K562 (cell line): ENCODE measurements around the gene CCDC158. TPM values are rescaled to one million over a fixed set of nuclear protein-coding genes. Genes with fewer than 3 reads are reported as not detected.
A peak's percentile ranks its signal among the peaks of the same experiment; 100 is the strongest.
"Not testable (repeated sequence)": the region's sequence is repeated elsewhere in the genome, so short reads cannot be mapped to it uniquely, and the experiment has no call there.

ENCODE experiments used
- ATAC-seq: fragments of 200-7000 bp; cut with Tn5 transposase; 3 replicates; pipeline ENCODE4 v1.9.1; 2020; ENCODE audit warnings: moderate library complexity
- BruUV-seq: library from RNA; stranded (reverse); fragments of 400-500 nt; replicated peaks from 2 replicates; lab custom pipeline; 2021; lab: Mats Ljungman, UMichigan
- CTCF ChIA-PET: fragments of 300-600 bp; formaldehyde crosslinking; extraction: SDS; loops from one replicate; lab custom pipeline; 2021; ENCODE audit warnings: low intra/inter-chr PET ratio; lab: Yijun Ruan, JAX
- POLR2A ChIA-PET: fragments of 300-600, 350-650 bp; sonication (Branson Sonifier 250); formaldehyde crosslinking; extraction: SDS; loops from one replicate; lab custom pipeline; 2021; ENCODE audit warnings: antibody characterized with exemption, inconsistent platforms; lab: Yijun Ruan, JAX
- DNase-seq, 4 experiments: peaks; one replicate each; pipeline versions ENCODE4 v3.0.0 to v3.0.0-alpha.2; 2011 to 2018; ENCODE audit warnings: low spot score in 3 of 4, mixed read lengths in 3 of 4; ENCODE audit errors: extremely low read depth in 1 of 4
- FAIRE-seq: peaks from 2 replicates; lab custom pipeline; 2011; peaks lifted over from hg19 to GRCh38; lab: Jason Lieb, UNC
- H2AFZ ChIP-seq: 2 replicates; pipeline ENCODE4 v1.6.0; 2011; ENCODE audit warnings: low read depth, low read length, control low read depth, inconsistent platforms
- H3K27ac ChIP-seq: fragments of 200-600 bp; 3 replicates; pipeline ENCODE4 v1.8.0; 2011; ENCODE audit warnings: low read depth, mild to moderate bottlenecking, control low read depth, inconsistent platforms, low read length, moderate library complexity, mixed read lengths; ENCODE audit errors: extremely low read depth
- H3K27me3 ChIP-seq, 2 experiments: fragments of 300-600 bp in 1 of 2; 2 replicates in 1 of 2; 3 replicates in 1 of 2; pipeline versions ENCODE4 v1.6.0 to v1.8.0; 2011; ENCODE audit warnings: inconsistent platforms in 2 of 2, low read length in 2 of 2, mild to moderate bottlenecking in 1 of 2, mixed read lengths in 1 of 2, moderate library complexity in 1 of 2; ENCODE audit not compliant: control insufficient read depth in 2 of 2, insufficient read depth in 2 of 2
- H3K36me3 ChIP-seq: fragments of 300-600 bp; 3 replicates; pipeline ENCODE4 v1.8.0; 2011; ENCODE audit warnings: mild to moderate bottlenecking, low read length, inconsistent platforms; ENCODE audit not compliant: control insufficient read depth, insufficient read depth
- H3K4me1 ChIP-seq, 2 experiments: fragments of 200-600 bp in 1 of 2; replicated peaks in 1 of 2; 2 replicates in 1 of 2; 3 replicates in 1 of 2; pipeline versions ENCODE4 v1.5.1 to v1.8.0; 2011; ENCODE audit warnings: inconsistent platforms in 2 of 2, low read length in 2 of 2, mild to moderate bottlenecking in 1 of 2, mixed read lengths in 1 of 2, moderate library complexity in 1 of 2; ENCODE audit not compliant: control insufficient read depth in 2 of 2, insufficient read depth in 2 of 2
- H3K4me2 ChIP-seq: 2 replicates; pipeline ENCODE4 v1.6.1; 2011; ENCODE audit warnings: low read length, control low read depth, inconsistent platforms, mixed read lengths; ENCODE audit not compliant: insufficient read depth
- H3K4me3 ChIP-seq: fragments of 200-600 bp; sonication (generic), shearing (Covaris generic); 2 replicates; pipeline ENCODE4 v1.5.1; 2016; ENCODE audit warnings: control low read depth, inconsistent platforms
- H3K79me2 ChIP-seq: fragments of 200-600 bp; 3 replicates; pipeline ENCODE4 v1.8.0; 2011; ENCODE audit warnings: low read length, inconsistent platforms; ENCODE audit not compliant: control insufficient read depth, insufficient read depth
- H3K9ac ChIP-seq, 2 experiments: 2 replicates each; pipeline versions ENCODE4 v1.6.0 to v1.6.1; 2011; ENCODE audit warnings: low read depth in 2 of 2, low read length in 2 of 2, control low read depth in 1 of 2, inconsistent platforms in 1 of 2, mild to moderate bottlenecking in 1 of 2, mixed read lengths in 1 of 2; ENCODE audit not compliant: insufficient read depth in 1 of 2
- H3K9me1 ChIP-seq: one replicate; pipeline ENCODE4 v1.6.0; 2011; ENCODE audit warnings: inconsistent platforms, mild to moderate bottlenecking, low read length, moderate library complexity; ENCODE audit not compliant: control insufficient read depth, insufficient read depth
- H3K9me3 ChIP-seq: replicated peaks from 2 replicates; pipeline ENCODE4 v1.5.1; 2011; ENCODE audit warnings: low read depth, low read length, inconsistent platforms; ENCODE audit not compliant: control insufficient read depth, insufficient read depth
- H4K20me1 ChIP-seq: replicated peaks from 2 replicates; pipeline ENCODE4 v1.6.1; 2011; ENCODE audit warnings: low read length, inconsistent platforms, mixed read lengths; ENCODE audit not compliant: control insufficient read depth, insufficient read depth
- ETS2 ChIP-seq: IDR thresholded peaks from 2 replicates; pipeline ENCODE4 v1.6.1; 2016; ENCODE audit warnings: borderline replicate concordance, missing genetic modification characterization, mild to moderate bottlenecking, moderate library complexity, missing compliant biosample characterization; ENCODE audit not compliant: poor library complexity, severe bottlenecking
- EWSR1 ChIP-seq: fragments of 450-650 bp; IDR thresholded peaks from 2 replicates; pipeline ENCODE4 v1.6.1; 2018; ENCODE audit warnings: borderline replicate concordance, mild to moderate bottlenecking, low read depth, moderate library complexity; ENCODE audit not compliant: partially characterized antibody
- WGBS: fragments of 100-300 bp; shearing (Covaris generic); methylation state at CpG from one replicate; pipeline ENCODE4 v1.1.6; 2016; ENCODE audit warnings: low coverage, mixed read lengths; ENCODE audit not compliant: insufficient coverage; ENCODE audit errors: missing lambda C conversion rate; 5-methylcytosine and 5-hydroxymethylcytosine counted together
- in situ Hi-C: fragments of 300-500 bp; cut with MboI; formaldehyde crosslinking; loops from 4 replicates; pipeline ENCODE4 v1.15.0; 2018; ENCODE audit warnings: inconsistent platforms, mixed read lengths
- intact Hi-C: fragments of 100-400 bp; cut with micrococcal nuclease; formaldehyde crosslinking; loops from 2 replicates; pipeline ENCODE4 v1.14.2; 2022
- polyA plus RNA-seq, 8 experiments: library from polyadenylated mRNA; depleted of rRNA in 4 of 8; stranded (reverse) in 5 of 8; unstranded in 3 of 8; fragments of >200 nt; fragmentation: Nextera tagmentation in 2 of 8; fragmentation: Illumina TruSeq in 1 of 8; extraction: Ambion mirVana in 2 of 8; extraction: Trizol in 1 of 8; gene quantifications; 2 replicates each; pipeline versions ENCODE4 v1.2.1 to v1.2.3, GENCODE V29; 2011 to 2014; ENCODE audit warnings: inconsistent platforms in 1 of 8, missing spikeins in 1 of 8
- total RNA-seq, 7 experiments: library from RNA; depleted of rRNA in 6 of 7; stranded (reverse); fragments of >200 nt in 6 of 7; fragmentation: Illumina TruSeq in 2 of 7; extraction: Trizol in 2 of 7; gene quantifications; 2 replicates each; pipeline versions ENCODE4 v1.2.1 to v1.2.3, GENCODE V29; 2011 to 2021; ENCODE audit warnings: low replicate concordance in 1 of 7
- TF ChIP-seq, protein P1 (sequence below), 2 experiments: fragments of 450-650 bp; IDR thresholded peaks; 2 replicates each; pipeline ENCODE4 v1.6.1; 2018; ENCODE audit warnings: mild to moderate bottlenecking in 2 of 2, low read depth in 1 of 2; ENCODE audit not compliant: partially characterized antibody in 2 of 2

The CCDC158 gene
- total and polyA plus RNA-seq, 9 of the 15 experiments (the other 6 are each of a cell fraction or from before 2014, with no cell fraction given): not detected

DNA sequence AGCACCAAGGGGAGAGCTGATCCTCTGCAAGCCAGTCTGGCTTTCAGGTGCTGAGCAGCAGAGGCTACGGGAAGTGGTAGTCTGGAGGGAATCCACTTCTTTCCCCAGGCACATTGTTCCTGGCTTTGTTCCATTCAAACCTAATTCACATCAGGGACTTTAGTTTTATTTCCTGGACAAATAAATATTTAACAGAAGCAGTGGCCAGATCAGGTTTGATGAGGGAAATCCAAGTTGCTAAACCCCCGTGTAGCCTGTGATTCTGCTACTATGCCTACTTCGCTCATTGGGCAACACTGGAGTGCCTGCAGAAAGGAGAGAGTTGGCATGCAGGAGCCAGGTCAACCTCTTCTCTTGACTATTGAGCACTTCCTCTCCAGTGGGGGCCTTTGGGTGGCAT, 128.2 kb downstream of the CCDC158 start (continued):
- TF ChIP-seq ETS2 (tag) (no peak), EWSR1 (no peak)
- TF ChIP-seq, protein P1, sequence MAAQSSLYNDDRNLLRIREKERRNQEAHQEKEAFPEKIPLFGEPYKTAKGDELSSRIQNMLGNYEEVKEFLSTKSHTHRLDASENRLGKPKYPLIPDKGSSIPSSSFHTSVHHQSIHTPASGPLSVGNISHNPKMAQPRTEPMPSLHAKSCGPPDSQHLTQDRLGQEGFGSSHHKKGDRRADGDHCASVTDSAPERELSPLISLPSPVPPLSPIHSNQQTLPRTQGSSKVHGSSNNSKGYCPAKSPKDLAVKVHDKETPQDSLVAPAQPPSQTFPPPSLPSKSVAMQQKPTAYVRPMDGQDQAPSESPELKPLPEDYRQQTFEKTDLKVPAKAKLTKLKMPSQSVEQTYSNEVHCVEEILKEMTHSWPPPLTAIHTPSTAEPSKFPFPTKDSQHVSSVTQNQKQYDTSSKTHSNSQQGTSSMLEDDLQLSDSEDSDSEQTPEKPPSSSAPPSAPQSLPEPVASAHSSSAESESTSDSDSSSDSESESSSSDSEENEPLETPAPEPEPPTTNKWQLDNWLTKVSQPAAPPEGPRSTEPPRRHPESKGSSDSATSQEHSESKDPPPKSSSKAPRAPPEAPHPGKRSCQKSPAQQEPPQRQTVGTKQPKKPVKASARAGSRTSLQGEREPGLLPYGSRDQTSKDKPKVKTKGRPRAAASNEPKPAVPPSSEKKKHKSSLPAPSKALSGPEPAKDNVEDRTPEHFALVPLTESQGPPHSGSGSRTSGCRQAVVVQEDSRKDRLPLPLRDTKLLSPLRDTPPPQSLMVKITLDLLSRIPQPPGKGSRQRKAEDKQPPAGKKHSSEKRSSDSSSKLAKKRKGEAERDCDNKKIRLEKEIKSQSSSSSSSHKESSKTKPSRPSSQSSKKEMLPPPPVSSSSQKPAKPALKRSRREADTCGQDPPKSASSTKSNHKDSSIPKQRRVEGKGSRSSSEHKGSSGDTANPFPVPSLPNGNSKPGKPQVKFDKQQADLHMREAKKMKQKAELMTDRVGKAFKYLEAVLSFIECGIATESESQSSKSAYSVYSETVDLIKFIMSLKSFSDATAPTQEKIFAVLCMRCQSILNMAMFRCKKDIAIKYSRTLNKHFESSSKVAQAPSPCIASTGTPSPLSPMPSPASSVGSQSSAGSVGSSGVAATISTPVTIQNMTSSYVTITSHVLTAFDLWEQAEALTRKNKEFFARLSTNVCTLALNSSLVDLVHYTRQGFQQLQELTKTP (IDR thresholded peaks at IDR 0.05; ENCODE audit: low read depth in 1 of 2, partially characterized antibody in 2 of 2): no peak

DNA sequence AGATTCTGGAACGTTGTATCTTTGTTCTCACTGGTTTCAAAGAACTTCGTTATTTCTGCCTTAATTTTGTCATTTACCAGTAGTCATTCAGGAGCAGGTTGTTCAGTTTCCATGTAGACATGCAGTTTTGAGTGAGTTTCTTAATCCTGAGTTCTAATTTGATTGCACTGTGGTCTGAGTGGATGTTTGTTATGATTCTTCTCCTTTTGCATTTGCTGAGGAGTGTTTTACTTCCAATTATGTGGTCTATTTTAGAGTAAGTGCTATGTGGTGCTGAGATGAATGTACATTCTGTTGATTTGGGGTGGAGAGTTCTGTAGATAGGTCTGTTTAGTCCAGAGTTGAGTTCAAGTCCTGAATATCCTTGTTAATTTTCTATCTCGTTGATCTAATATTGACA, 133.1 kb downstream of the CCDC158 start:
- H3K4me2 ChIP-seq, H3K27ac ChIP-seq, H3K9ac ChIP-seq, H3K9me1 ChIP-seq, BruUV-seq, H3K79me2 ChIP-seq, H3K4me3 ChIP-seq, H3K4me1 ChIP-seq, FAIRE-seq, ATAC-seq, CTCF ChIA-PET, DNase-seq, H3K36me3 ChIP-seq, intact Hi-C loops, H3K27me3 ChIP-seq, H4K20me1 ChIP-seq, H3K9me3 ChIP-seq, in situ Hi-C loops: not testable (repeated sequence)
- peak overlapping the region; percentile 45; the same call in 1 of the 2 replicates for H2AFZ ChIP-seq
- WGBS: 16% methylated on average over 3 of the region's 3 CpGs
- POLR2A ChIA-PET: interaction anchor here (0.6 kb wide), 1 partner anchor 469 kb away, joined by 3 read pairs; no protein-coding TSS in a partner anchor
